ENCODE results near the gene PRR15. TPM values are rescaled to one million over a fixed set of nuclear protein-coding genes. Genes with fewer than 3 reads are reported as not detected.

Gene PRR15
- total RNA-seq, 4 donors from 2014 or later: 0.53 to 1.6 (median 0.95) TPM

- 30 to 56% methylated on average over 2 of the region's 2 CpGs for WGBS, 2 donors
- intact Hi-C loops (cut with DNase I): no loop called here
- Histone ChIP-seq H3K27ac (no peak overlapping the region), H3K4me1 (peaks cover 6 to 64% (median 19%) of the 10 kb centered on the region in 3 donors), H3K4me3 (no peak overlapping the region), H3K27me3 (no peaks in the 10 kb centered on the region), H3K36me3 (no peaks in the 10 kb centered on the region), H3K9me3 (no peaks in the 10 kb centered on the region)
- no peak for TF ChIP-seq CTCF (IDR thresholded peaks at IDR 0.05)
- no peak for TF ChIP-seq POLR2A (IDR thresholded peaks at IDR 0.05)
- DNase-seq: no peak
These were observed 46.5 kb downstream of the PRR15 start for GRCh38 chr7:29610086-29610485.

- H3K27me3 ChIP-seq: no peaks in the 10 kb centered on the region
- WGBS, 2 donors: 71 to 78% methylated on average over 4 of the region's 4 CpGs
- no peak for TF ChIP-seq POLR2A (IDR thresholded peaks at IDR 0.05)
- no peak for TF ChIP-seq CTCF (IDR thresholded peaks at IDR 0.05)
- no peaks in the 10 kb centered on the region for H3K9me3 ChIP-seq
- intact Hi-C loops (cut with DNase I): no loop called here
- no peak overlapping the region for H3K4me3 ChIP-seq
- no peaks in the 10 kb centered on the region for H3K36me3 ChIP-seq
- no peak overlapping the region for H3K27ac ChIP-seq
- no peak for DNase-seq
- H3K4me1 ChIP-seq: peaks cover 0 to 47% (median 3%) of the 10 kb centered on the region in 3 donors
These were observed 48.4 kb downstream of the PRR15 start for GRCh38 chr7:29611941-29612544.

GRCh38 chr7:29612596-29612995 is 49.0 kb downstream of the PRR15 start:
- no peak overlapping the region for H3K27ac ChIP-seq

GRCh38 chr7:29613100-29613499 is 49.5 kb downstream of the PRR15 start:
- Histone ChIP-seq H3K4me3 (no peak overlapping the region), H3K4me1 (peaks cover 0 to 36% (median 0%) of the 10 kb centered on the region in 3 donors), H3K9me3 (no peaks in the 10 kb centered on the region), H3K27ac (no peak overlapping the region), H3K27me3 (no peaks in the 10 kb centered on the region), H3K36me3 (no peaks in the 10 kb centered on the region)
- 90 to 96% methylated on average over 3 of the region's 3 CpGs for WGBS, 2 donors
- intact Hi-C loops (cut with DNase I): no loop called here
- TF ChIP-seq CTCF (IDR thresholded peaks at IDR 0.05): no peak
- TF ChIP-seq POLR2A (IDR thresholded peaks at IDR 0.05): no peak
- DNase-seq: no peak

More at GRCh38 chr7:29612596-29612995, 49.0 kb downstream of the PRR15 start:
- no peaks in the 10 kb centered on the region for H3K36me3 ChIP-seq
- intact Hi-C loops (cut with DNase I): no loop called here
- H3K4me3 ChIP-seq: no peak overlapping the region
- no peaks in the 10 kb centered on the region for H3K9me3 ChIP-seq
- H3K27me3 ChIP-seq: no peaks in the 10 kb centered on the region
- no peak for DNase-seq
- peaks cover 0 to 41% (median 2%) of the 10 kb centered on the region in 3 donors for H3K4me1 ChIP-seq
- 53 to 63% methylated on average over 2 of the region's 2 CpGs for WGBS, 2 donors
- TF ChIP-seq POLR2A (IDR thresholded peaks at IDR 0.05) (no peak), CTCF (IDR thresholded peaks at IDR 0.05) (no peak)

GRCh38 chr7:29614229-29614628 is 50.6 kb downstream of the PRR15 start:
- TF ChIP-seq POLR2A (IDR thresholded peaks at IDR 0.05) (no peak), CTCF (IDR thresholded peaks at IDR 0.05) (no peak)
- intact Hi-C loops (cut with DNase I): no loop called here
- Histone ChIP-seq H3K9me3 (no peaks in the 10 kb centered on the region), H3K27me3 (no peaks in the 10 kb centered on the region), H3K27ac (no peak overlapping the region), H3K4me1 (peaks cover 0 to 25% (median 0%) of the 10 kb centered on the region in 3 donors), H3K4me3 (no peak overlapping the region), H3K36me3 (no peaks in the 10 kb centered on the region)
- no peak for DNase-seq
- 100% methylated on average over 1 to 2 of the region's 2 CpGs for WGBS, 2 donors

Other genes starting within 250 kb of the PRR15 start
- 1 to 10 TPM in 1 of 4 donors, under 1 TPM in 2, not detected in 1; 0.18 to 1.1 (median 0.61) TPM for gene WIPF3, start 242.7 kb downstream of the PRR15 start, total RNA-seq